Fibroblast of lung (primary cell): ENCODE measurements around the gene UTP25. TPM values are rescaled to one million over a fixed set of nuclear protein-coding genes. Genes with fewer than 3 reads are reported as not detected.
A peak's percentile ranks its signal among the peaks of the same experiment; 100 is the strongest.

Experiments
- DNase-seq, 2 donors: peaks; one replicate each; pipeline versions ENCODE4 v3.0.0 to v3.0.0-alpha.2; 2010; ENCODE audit warnings: low read depth in 2 of 2
- H2AFZ ChIP-seq: 2 replicates; pipeline ENCODE4 v1.5.1; 2012; ENCODE audit warnings: low read length, control low read depth, inconsistent platforms
- H3K27ac ChIP-seq: 2 replicates; pipeline ENCODE4 v1.5.1; 2011; ENCODE audit warnings: low read length, control low read depth; ENCODE audit not compliant: insufficient read depth
- H3K27me3 ChIP-seq: 2 replicates; pipeline ENCODE4 v1.5.1; 2011; ENCODE audit warnings: mild to moderate bottlenecking, low read length; ENCODE audit not compliant: control insufficient read depth, insufficient read depth
- H3K36me3 ChIP-seq: 2 replicates; pipeline ENCODE4 v1.5.1; 2011; ENCODE audit warnings: low read length; ENCODE audit not compliant: control insufficient read depth, insufficient read depth
- H3K4me1 ChIP-seq: 2 replicates; pipeline ENCODE4 v1.5.1; 2011; ENCODE audit warnings: low read length; ENCODE audit not compliant: control insufficient read depth, insufficient read depth; ENCODE audit errors: extremely low read depth
- H3K4me2 ChIP-seq: 2 replicates; pipeline ENCODE4 v1.5.1; 2011; ENCODE audit warnings: low read length, control low read depth; ENCODE audit not compliant: insufficient read depth; ENCODE audit errors: extremely low read depth
- H3K4me3 ChIP-seq, 4 experiments: fragments of 200-600 bp in 1 of 4; sonication (generic) in 1 of 4; replicated peaks in 1 of 4; 2 replicates each; pipeline ENCODE4 v1.5.1; 2011 to 2016; ENCODE audit warnings: low read length in 4 of 4, low read depth in 3 of 4, mild to moderate bottlenecking in 3 of 4, control low read depth in 2 of 4, inconsistent platforms in 1 of 4, mixed read lengths in 1 of 4; ENCODE audit not compliant: insufficient read depth in 1 of 4; ENCODE audit errors: control extremely low read depth in 1 of 4
- H3K79me2 ChIP-seq: 2 replicates; pipeline ENCODE4 v1.5.1; 2012; ENCODE audit warnings: mild to moderate bottlenecking, low read length, inconsistent platforms; ENCODE audit not compliant: control insufficient read depth, insufficient read depth
- H3K9ac ChIP-seq: 2 replicates; pipeline ENCODE4 v1.5.1; 2011; ENCODE audit warnings: mild to moderate bottlenecking, low read length, control low read depth; ENCODE audit not compliant: insufficient read depth
- H3K9me3 ChIP-seq: 2 replicates; pipeline ENCODE4 v1.5.1; 2012; ENCODE audit warnings: low read depth, low read length; ENCODE audit not compliant: control insufficient read depth, insufficient read depth
- H4K20me1 ChIP-seq: 2 replicates; pipeline ENCODE4 v1.5.1; 2011; ENCODE audit warnings: low read length; ENCODE audit not compliant: control insufficient read depth, insufficient read depth; ENCODE audit errors: extremely low read depth
- EZH2 ChIP-seq: IDR thresholded peaks from 2 replicates; pipeline ENCODE4 v1.5.1; 2012; ENCODE audit warnings: low read length, control low read depth, mild to moderate bottlenecking; ENCODE audit errors: missing control alignments
- polyA plus RNA-seq, 2 donors: library from polyadenylated mRNA; depleted of rRNA in 1 of 2; stranded (reverse) in 1 of 2; unstranded in 1 of 2; fragments of >200 nt; gene quantifications; 2 replicates each; pipeline ENCODE4 v1.2.1, GENCODE V29; 2011 to 2012; ENCODE audit warnings: missing spikeins in 1 of 2
- total RNA-seq: library from RNA; depleted of rRNA; stranded (reverse); fragments of >200 nt; gene quantifications from 2 replicates; pipeline ENCODE4 v1.2.1, GENCODE V29; 2014
- TF ChIP-seq, protein P1 (sequence below), 2 donors: IDR thresholded peaks in 1 of 2; conservative IDR thresholded peaks in 1 of 2; 1 replicate in 1 of 2; 2 replicates in 1 of 2; pipeline ENCODE4 v1.5.1; 2011 to 2012; ENCODE audit warnings: low read length in 2 of 2, control low read depth in 1 of 2, inconsistent platforms in 1 of 2, low read depth in 1 of 2, mild to moderate bottlenecking in 1 of 2

Gene UTP25
- total and polyA plus RNA-seq, 2 donors (not counting 1 experiment from before 2014, with no cell fraction given): 10.4 to 12.3 TPM

DNA sequence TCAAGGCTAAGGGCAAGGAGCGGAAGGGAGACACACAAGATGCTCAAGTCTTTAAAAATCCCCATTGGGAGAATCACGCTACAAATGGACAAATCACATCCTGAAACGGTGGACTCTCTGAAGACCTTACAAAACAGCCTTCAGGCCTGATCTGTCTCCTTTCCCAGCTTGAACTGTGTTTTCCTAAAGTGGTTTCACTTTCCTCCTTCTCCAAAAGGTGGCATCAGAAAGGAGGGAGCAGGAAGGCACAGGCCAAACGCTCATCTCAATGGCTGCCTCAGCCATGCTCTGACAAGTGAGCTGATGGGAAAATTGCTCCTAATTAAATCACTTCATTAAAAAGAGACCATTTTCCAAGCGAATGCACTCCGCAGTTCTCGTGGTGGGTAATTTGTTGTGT, 47.7 kb downstream of the UTP25 start:
- Histone ChIP-seq H2AFZ (peak overlapping the region; percentile 87), H3K27me3 (peaks cover 6% of the 10 kb centered on the region)

DNA sequence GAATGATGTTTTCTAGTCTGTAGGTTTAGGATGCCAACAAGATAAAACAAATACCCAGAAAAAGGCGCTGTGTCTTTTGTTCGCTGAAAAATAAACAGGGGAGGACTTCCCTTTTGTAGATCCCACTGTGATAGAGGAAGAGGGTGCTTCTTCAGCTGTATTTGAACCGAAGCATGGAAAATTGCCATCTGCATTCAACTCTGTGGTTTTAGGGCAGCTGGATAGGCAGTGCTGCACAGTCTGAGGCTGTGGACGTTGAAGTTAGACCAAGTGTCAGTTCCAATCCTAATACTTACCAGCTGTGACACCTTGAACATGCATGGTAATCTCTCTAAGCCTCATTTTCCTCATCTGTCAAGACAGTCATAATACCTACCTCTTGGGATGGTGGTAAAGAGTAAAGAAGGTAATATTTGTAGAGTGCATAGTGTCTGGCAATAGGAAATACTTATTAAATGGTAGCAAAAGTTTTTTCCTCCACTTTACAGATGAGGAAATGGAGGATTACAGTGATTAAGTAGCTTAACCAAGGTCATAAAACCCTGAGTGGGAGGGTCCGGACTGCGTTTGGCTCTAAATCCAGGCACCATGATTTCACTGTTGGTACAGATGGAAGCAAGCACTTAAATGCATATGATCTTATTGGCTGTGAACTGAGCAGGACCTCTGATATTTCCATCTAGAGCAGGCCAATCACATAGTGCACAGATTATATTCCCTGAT, 48.5 kb downstream of the UTP25 start:
- no peak overlapping the region for H3K9ac ChIP-seq

More for the DNA sequence above, 47.7 kb downstream of the UTP25 start:
- TF ChIP-seq, protein P1, sequence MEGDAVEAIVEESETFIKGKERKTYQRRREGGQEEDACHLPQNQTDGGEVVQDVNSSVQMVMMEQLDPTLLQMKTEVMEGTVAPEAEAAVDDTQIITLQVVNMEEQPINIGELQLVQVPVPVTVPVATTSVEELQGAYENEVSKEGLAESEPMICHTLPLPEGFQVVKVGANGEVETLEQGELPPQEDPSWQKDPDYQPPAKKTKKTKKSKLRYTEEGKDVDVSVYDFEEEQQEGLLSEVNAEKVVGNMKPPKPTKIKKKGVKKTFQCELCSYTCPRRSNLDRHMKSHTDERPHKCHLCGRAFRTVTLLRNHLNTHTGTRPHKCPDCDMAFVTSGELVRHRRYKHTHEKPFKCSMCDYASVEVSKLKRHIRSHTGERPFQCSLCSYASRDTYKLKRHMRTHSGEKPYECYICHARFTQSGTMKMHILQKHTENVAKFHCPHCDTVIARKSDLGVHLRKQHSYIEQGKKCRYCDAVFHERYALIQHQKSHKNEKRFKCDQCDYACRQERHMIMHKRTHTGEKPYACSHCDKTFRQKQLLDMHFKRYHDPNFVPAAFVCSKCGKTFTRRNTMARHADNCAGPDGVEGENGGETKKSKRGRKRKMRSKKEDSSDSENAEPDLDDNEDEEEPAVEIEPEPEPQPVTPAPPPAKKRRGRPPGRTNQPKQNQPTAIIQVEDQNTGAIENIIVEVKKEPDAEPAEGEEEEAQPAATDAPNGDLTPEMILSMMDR (conservative IDR thresholded peaks at IDR 0.05 in 1 of 2, IDR thresholded peaks at IDR 0.05 in 1 of 2; ENCODE audit: low read depth in 1 of 2, low read length in 2 of 2): peak; percentile 61 to 64
- TF ChIP-seq EZH2: no peak
- Histone ChIP-seq H4K20me1 (no peaks in the 10 kb centered on the region), H3K4me3 (no peak overlapping the region), H3K27ac (no peak overlapping the region), H3K4me1 (peaks cover 2% of the 10 kb centered on the region), H3K36me3 (no peaks in the 10 kb centered on the region), H3K79me2 (no peaks in the 10 kb centered on the region), H3K9me3 (no peaks in the 10 kb centered on the region), H3K9ac (no peak overlapping the region), H3K4me2 (no peak overlapping the region)
- peak; percentile 70 to 73 for DNase-seq

DNA sequence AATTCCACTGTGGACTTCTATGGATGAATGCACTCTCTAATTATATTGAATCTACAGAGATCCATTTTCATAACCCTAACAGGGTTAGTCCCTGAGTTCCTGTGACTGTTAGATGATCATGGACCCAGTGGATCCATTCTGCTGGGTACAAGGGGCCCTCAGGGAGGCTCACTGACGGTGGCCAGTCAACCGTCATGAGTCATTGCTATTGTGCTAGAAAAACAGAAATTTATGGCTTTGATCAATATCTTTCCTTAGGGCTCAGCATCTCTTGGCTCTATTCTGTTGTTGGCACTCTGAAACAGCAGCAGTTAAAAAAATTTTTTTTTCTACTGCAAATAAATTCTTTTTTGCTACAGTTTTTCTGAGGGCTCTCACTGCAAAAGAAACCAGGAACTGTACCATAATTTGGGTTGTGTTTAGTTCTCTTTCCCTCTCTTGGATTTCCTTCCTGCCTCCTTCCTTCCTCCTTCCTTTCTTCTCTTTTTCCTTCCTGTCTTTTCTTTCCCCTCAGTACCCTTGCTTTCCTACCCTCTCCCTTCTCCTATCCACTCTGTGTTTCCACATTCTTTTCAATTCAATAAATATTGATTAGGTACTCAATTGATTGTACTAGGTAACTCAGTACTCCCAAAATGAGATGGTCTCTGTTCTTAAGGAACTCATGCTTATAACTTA, 49.5 kb downstream of the UTP25 start:
- Histone ChIP-seq H3K79me2 (no peaks in the 10 kb centered on the region), H3K4me3 (no peak overlapping the region), H3K4me2 (no peak overlapping the region), H3K27ac (no peak overlapping the region), H2AFZ (no peak overlapping the region), H3K9me3 (no peaks in the 10 kb centered on the region), H3K27me3 (peaks cover 7% of the 10 kb centered on the region), H3K9ac (no peak overlapping the region), H4K20me1 (no peaks in the 10 kb centered on the region), H3K36me3 (no peaks in the 10 kb centered on the region), H3K4me1 (peaks cover 2% of the 10 kb centered on the region)
- DNase-seq: no peak
- TF ChIP-seq, protein P1 (conservative IDR thresholded peaks at IDR 0.05 in 1 of 2, IDR thresholded peaks at IDR 0.05 in 1 of 2; ENCODE audit: low read depth in 1 of 2, low read length in 2 of 2): no peak
- TF ChIP-seq EZH2: no peak

More for the DNA sequence above, 48.5 kb downstream of the UTP25 start:
- H3K79me2 ChIP-seq: no peaks in the 10 kb centered on the region
- no peaks in the 10 kb centered on the region for H3K9me3 ChIP-seq
- H3K27ac ChIP-seq: no peak overlapping the region
- H3K4me2 ChIP-seq: no peak overlapping the region
- no peaks in the 10 kb centered on the region for H4K20me1 ChIP-seq
- TF ChIP-seq, protein P1 (conservative IDR thresholded peaks at IDR 0.05 in 1 of 2, IDR thresholded peaks at IDR 0.05 in 1 of 2; ENCODE audit: low read depth in 1 of 2, low read length in 2 of 2): no peak
- TF ChIP-seq EZH2: no peak
- peaks cover 10% of the 10 kb centered on the region for H3K27me3 ChIP-seq
- H3K4me3 ChIP-seq: no peak overlapping the region
- DNase-seq: peak; percentile 31 to 49
- H3K4me1 ChIP-seq: peaks cover 2% of the 10 kb centered on the region
- H3K36me3 ChIP-seq: no peaks in the 10 kb centered on the region
- H2AFZ ChIP-seq: no peak overlapping the region
